A549 (cell line): ENCODE measurements around the gene RBKS. TPM values are rescaled to one million over a fixed set of nuclear protein-coding genes. Genes with fewer than 3 reads are reported as not detected.
A peak's percentile ranks its signal among the peaks of the same experiment; 100 is the strongest.

Experiments
- ATAC-seq, 2 experiments: fragments of 200-7000 bp in 1 of 2; fragments of >200 bp in 1 of 2; cut with Nextera tagmentation in 1 of 2; cut with Tn5 transposase in 1 of 2; 3 replicates each; pipeline versions ENCODE4 v1.8.0 to v1.9.1; 2018 to 2020; ENCODE audit warnings: mild to moderate bottlenecking in 1 of 2, moderate library complexity in 1 of 2
- CTCF ChIA-PET: fragments of 300-600 bp; sonication (Branson Sonifier 250); formaldehyde crosslinking; extraction: SDS; loops from one replicate; lab custom pipeline; 2021; ENCODE audit warnings: antibody characterized with exemption, inconsistent platforms; lab: Yijun Ruan, JAX
- POLR2A ChIA-PET: fragments of 350-600 bp; formaldehyde crosslinking; extraction: SDS; loops from one replicate; lab custom pipeline; 2021; ENCODE audit warnings: antibody characterized with exemption, inconsistent platforms; lab: Yijun Ruan, JAX
- DNase-seq, 2 experiments: peaks; one replicate each; pipeline versions ENCODE4 v3.0.0 to v3.0.0-alpha.2; 2011 to 2016; ENCODE audit warnings: low read depth in 1 of 2, low spot score in 1 of 2
- FAIRE-seq: peaks from 2 replicates; lab custom pipeline; 2011; peaks lifted over from hg19 to GRCh38; lab: Jason Lieb, UNC
- H3K27ac ChIP-seq, 2 experiments: fragments of >200 bp; sonication (Bioruptor Twin); formaldehyde crosslinking; 3 replicates each; pipeline ENCODE4 v1.5.1; 2016 to 2017
- H3K4me1 ChIP-seq: fragments of >200 bp; sonication (Bioruptor Twin); formaldehyde crosslinking; 3 replicates; pipeline ENCODE4 v1.6.1; 2016
- H3K4me2 ChIP-seq: fragments of >200 bp; sonication (Bioruptor Twin); formaldehyde crosslinking; 3 replicates; pipeline ENCODE4 v1.6.1; 2016
- H3K4me3 ChIP-seq: fragments of >200 bp; sonication (Bioruptor Twin); formaldehyde crosslinking; 3 replicates; pipeline ENCODE4 v1.5.1; 2016
- H3K9me3 ChIP-seq: fragments of >200 bp; sonication (Bioruptor Twin); formaldehyde crosslinking; 3 replicates; pipeline ENCODE4 v1.6.1; 2016
- CBX2 ChIP-seq: fragments of 200-600 bp; sonication (generic); IDR thresholded peaks from 2 replicates; pipeline ENCODE4 v1.6.1; 2016; ENCODE audit warnings: low read depth, mild to moderate bottlenecking, borderline replicate concordance
- ESRRA ChIP-seq: fragments of 150-350 bp; IDR thresholded peaks from 2 replicates; pipeline ENCODE4 v1.6.1; 2014; ENCODE audit warnings: mild to moderate bottlenecking, low read length, borderline replicate concordance
- FOSL2 ChIP-seq, 2 experiments: fragments of 450-650 bp in 1 of 2; fragments of >200 bp in 1 of 2; sonication (Bioruptor Twin) in 1 of 2; formaldehyde crosslinking; IDR thresholded peaks; 2 replicates each; pipeline versions ENCODE4 v1.5.0 to v1.6.1; 2016 to 2020; ENCODE audit warnings: mild to moderate bottlenecking in 1 of 2, moderate library complexity in 1 of 2
- FOXS1 ChIP-seq: fragments of 250-450 bp; sonication (Bioruptor Pico); IDR thresholded peaks from 2 replicates; pipeline ENCODE4 v1.5.0; 2020; ENCODE audit warnings: mild to moderate bottlenecking, moderate library complexity
- GATA3 ChIP-seq: IDR thresholded peaks from 2 replicates; pipeline ENCODE4 v1.6.1; 2012; ENCODE audit warnings: borderline replicate concordance
- HDAC2 ChIP-seq: fragments of 200-600 bp; sonication (generic); IDR thresholded peaks from 2 replicates; pipeline ENCODE4 v1.6.1; 2016
- KDM1A ChIP-seq: fragments of 200-600 bp; sonication (generic); IDR thresholded peaks from 2 replicates; pipeline ENCODE4 v1.6.1; 2016; ENCODE audit warnings: low read depth, mild to moderate bottlenecking
- NPAS2 ChIP-seq: fragments of 250-450 bp; sonication (Bioruptor Pico); IDR thresholded peaks from 2 replicates; pipeline ENCODE4 v1.8.0; 2022; ENCODE audit warnings: mild to moderate bottlenecking, moderate library complexity, borderline replicate concordance
- PHF8 ChIP-seq: fragments of 200-600 bp; sonication (generic); IDR thresholded peaks from 2 replicates; pipeline ENCODE4 v1.6.1; 2016; ENCODE audit warnings: low read depth, mild to moderate bottlenecking, antibody characterized with exemption, moderate library complexity, borderline replicate concordance
- POLR2AphosphoS2 ChIP-seq: conservative IDR thresholded peaks from 2 replicates; pipeline ENCODE4 v1.6.1; 2012; ENCODE audit warnings: low read length, improper control_type of control experiment, inconsistent platforms
- RAD21 ChIP-seq, 2 experiments: fragments of >200 bp in 1 of 2; sonication (Bioruptor Twin) in 1 of 2; formaldehyde crosslinking in 1 of 2; IDR thresholded peaks in 1 of 2; conservative IDR thresholded peaks in 1 of 2; 2 replicates in 1 of 2; 3 replicates in 1 of 2; pipeline ENCODE4 v1.6.1; 2012 to 2018; ENCODE audit warnings: inconsistent platforms in 1 of 2
- RARB ChIP-seq: fragments of 250-450 bp; sonication (Bioruptor Pico); IDR thresholded peaks from 2 replicates; pipeline ENCODE4 v1.8.0; 2021; ENCODE audit warnings: mild to moderate bottlenecking, moderate library complexity
- SMC3 ChIP-seq: fragments of >200 bp; sonication (Bioruptor Twin); formaldehyde crosslinking; IDR thresholded peaks from 3 replicates; pipeline ENCODE4 v1.6.1; 2018; ENCODE audit warnings: inconsistent platforms
- SREBF2 ChIP-seq: fragments of 450-650 bp; IDR thresholded peaks from 2 replicates; pipeline ENCODE4 v1.6.1; 2014; ENCODE audit warnings: mild to moderate bottlenecking, moderate library complexity
- ZSCAN20 ChIP-seq: fragments of 250-450 bp; sonication (Bioruptor Pico); IDR thresholded peaks from 2 replicates; pipeline ENCODE4 v1.8.0; 2022; ENCODE audit warnings: mild to moderate bottlenecking, moderate library complexity
- WGBS: methylation state at CpG from one replicate; pipeline ENCODE4 v1.1.6; 2017; ENCODE audit errors: missing lambda C conversion rate; 5-methylcytosine and 5-hydroxymethylcytosine counted together
- polyA plus RNA-seq, 4 experiments: library from polyadenylated mRNA; depleted of rRNA in 3 of 4; stranded (reverse); fragments of >200 nt; fragmentation: RNase III in 1 of 4; extraction: RNeasy Plus Mini Kit Qiagen cat#74134 plus additional on column Dnase treatment in 1 of 4; gene quantifications; 2 replicates in 3 of 4; 3 replicates in 1 of 4; pipeline ENCODE4 v1.2.3, GENCODE V29; 2011 to 2017
- TF ChIP-seq, protein P1 (sequence below): fragments of >200 bp; sonication (Bioruptor Twin); formaldehyde crosslinking; IDR thresholded peaks from 3 replicates; pipeline ENCODE4 v1.5.1; 2016
- TF ChIP-seq, protein P2 (sequence below): IDR thresholded peaks from 2 replicates; pipeline ENCODE4 v1.6.1; 2012
- TF ChIP-seq, protein P3 (sequence below): IDR thresholded peaks from 2 replicates; pipeline ENCODE4 v1.6.1; 2012; ENCODE audit warnings: low read depth, borderline replicate concordance
- TF ChIP-seq, protein P4 (sequence below): fragments of 250-450 bp; sonication (Bioruptor Pico); IDR thresholded peaks from 2 replicates; pipeline ENCODE4 v1.5.0; 2021; ENCODE audit warnings: mild to moderate bottlenecking, moderate library complexity, borderline replicate concordance
- TF ChIP-seq, protein P5 (sequence below): fragments of 150-350 bp; IDR thresholded peaks from 2 replicates; pipeline ENCODE4 v1.6.1; 2014; ENCODE audit warnings: low read depth, mild to moderate bottlenecking, low read length
- TF ChIP-seq, protein P6 (sequence below): IDR thresholded peaks from 2 replicates; pipeline ENCODE4 v1.6.1; 2012

RBKS gene
- polyA plus RNA-seq, 2 of the 4 experiments (the other 2 are of a cell fraction), result 7.6 to 8.5 TPM

DNA sequence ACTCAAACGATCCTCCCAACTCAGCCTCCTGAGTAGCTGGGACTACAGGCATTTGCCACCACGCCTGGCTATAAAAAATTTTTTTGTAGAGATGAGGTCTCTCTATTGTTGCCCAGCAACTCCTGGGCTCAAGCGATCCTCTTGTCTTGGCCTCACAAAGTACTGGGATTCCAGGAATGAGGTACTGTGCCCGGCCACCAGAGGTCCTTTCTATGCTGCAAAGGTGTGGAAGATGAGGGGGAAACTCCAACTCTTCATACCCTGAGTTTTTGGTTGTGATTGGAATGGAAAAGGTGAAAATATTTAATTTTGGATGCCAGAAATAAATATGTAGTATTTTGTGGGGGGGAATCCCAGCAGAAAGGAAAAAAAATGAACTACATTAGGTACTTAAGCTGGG is 82.7 kb downstream of the RBKS start:
- no peaks in the 10 kb centered on the region for H3K9me3 ChIP-seq
- 57% methylated on average over 4 of the region's 4 CpGs for WGBS
- no peak overlapping the region for H3K4me3 ChIP-seq
- ChIA-PET POLR2A (no interaction called here), CTCF (interaction anchor here (0.6 to 1.7 kb wide), 14 partner anchors 11 to 601 kb away, joined by 3 to 6 read pairs (median 3); no protein-coding TSS in a partner anchor)
- FAIRE-seq (no peak), DNase-seq (peak in 1 of 2 experiments; percentile 62), ATAC-seq (peak; percentile 82 to 90)
- peaks cover 18% of the 10 kb centered on the region for H3K4me1 ChIP-seq
- H3K4me2 ChIP-seq, result no peak overlapping the region
- TF ChIP-seq, protein P1, sequence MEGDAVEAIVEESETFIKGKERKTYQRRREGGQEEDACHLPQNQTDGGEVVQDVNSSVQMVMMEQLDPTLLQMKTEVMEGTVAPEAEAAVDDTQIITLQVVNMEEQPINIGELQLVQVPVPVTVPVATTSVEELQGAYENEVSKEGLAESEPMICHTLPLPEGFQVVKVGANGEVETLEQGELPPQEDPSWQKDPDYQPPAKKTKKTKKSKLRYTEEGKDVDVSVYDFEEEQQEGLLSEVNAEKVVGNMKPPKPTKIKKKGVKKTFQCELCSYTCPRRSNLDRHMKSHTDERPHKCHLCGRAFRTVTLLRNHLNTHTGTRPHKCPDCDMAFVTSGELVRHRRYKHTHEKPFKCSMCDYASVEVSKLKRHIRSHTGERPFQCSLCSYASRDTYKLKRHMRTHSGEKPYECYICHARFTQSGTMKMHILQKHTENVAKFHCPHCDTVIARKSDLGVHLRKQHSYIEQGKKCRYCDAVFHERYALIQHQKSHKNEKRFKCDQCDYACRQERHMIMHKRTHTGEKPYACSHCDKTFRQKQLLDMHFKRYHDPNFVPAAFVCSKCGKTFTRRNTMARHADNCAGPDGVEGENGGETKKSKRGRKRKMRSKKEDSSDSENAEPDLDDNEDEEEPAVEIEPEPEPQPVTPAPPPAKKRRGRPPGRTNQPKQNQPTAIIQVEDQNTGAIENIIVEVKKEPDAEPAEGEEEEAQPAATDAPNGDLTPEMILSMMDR, result peak; percentile 69
- peak; percentile 70 to 81 for TF ChIP-seq RAD21 (conservative IDR thresholded peaks at IDR 0.05 in 1 of 2, IDR thresholded peaks at IDR 0.05 in 1 of 2)
- peak; percentile 78 for TF ChIP-seq SMC3
- TF ChIP-seq HDAC2, result no peak
- peak overlapping the region; percentile 30 to 79; a peak in 5 of 6 replicates for H3K27ac ChIP-seq

DNA sequence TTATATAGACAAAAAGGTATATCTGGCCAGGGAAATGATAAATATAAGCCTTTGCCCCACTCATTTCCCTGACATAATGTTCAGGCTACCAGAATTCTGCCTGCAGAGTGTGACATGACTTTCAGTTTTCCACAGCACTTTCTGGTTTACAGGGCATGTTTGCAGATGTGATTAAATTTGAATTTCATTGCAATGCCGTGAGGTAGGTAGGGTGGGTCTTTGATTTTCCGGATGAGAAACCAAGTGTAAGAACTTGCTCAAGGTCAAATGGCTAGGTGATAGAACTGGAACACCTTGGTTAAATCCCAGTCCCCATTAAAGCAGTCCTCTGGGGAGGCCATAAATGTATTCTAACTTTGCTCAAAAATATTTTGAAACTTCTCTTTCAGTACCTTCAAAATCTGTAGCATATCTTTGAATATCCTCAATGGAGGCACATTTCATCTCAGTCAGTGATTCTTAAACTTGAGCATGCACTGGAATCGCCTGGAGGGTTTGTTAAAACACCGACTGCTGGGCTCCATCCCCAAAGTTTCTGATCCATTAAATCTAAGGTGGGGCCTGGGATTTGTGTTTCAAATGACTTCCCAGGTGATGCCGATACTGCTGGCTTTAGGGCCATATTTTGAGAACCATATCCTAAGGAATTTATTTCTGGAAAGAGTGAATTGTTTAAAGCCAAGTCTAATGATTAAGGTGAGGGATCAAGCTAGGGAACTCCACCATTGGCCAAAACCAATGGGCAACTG is 83.7 kb downstream of the RBKS start:
- FAIRE-seq (no peak), DNase-seq (no peak), ATAC-seq (no peak)
- CTCF ChIA-PET, result interaction anchor here (0.6 to 1.7 kb wide), 14 partner anchors 10 to 602 kb away, joined by 3 to 6 read pairs (median 3); no protein-coding TSS in a partner anchor
- H3K4me3 ChIP-seq, result no peak overlapping the region
- H3K27ac ChIP-seq, result peak overlapping the region; percentile 30 to 79; a peak in 5 of 6 replicates
- no peak overlapping the region for H3K4me2 ChIP-seq
- WGBS, result 90% methylated on average over 5 of the region's 5 CpGs
- H3K4me1 ChIP-seq, result peaks cover 18% of the 10 kb centered on the region
- TF ChIP-seq, protein P2, sequence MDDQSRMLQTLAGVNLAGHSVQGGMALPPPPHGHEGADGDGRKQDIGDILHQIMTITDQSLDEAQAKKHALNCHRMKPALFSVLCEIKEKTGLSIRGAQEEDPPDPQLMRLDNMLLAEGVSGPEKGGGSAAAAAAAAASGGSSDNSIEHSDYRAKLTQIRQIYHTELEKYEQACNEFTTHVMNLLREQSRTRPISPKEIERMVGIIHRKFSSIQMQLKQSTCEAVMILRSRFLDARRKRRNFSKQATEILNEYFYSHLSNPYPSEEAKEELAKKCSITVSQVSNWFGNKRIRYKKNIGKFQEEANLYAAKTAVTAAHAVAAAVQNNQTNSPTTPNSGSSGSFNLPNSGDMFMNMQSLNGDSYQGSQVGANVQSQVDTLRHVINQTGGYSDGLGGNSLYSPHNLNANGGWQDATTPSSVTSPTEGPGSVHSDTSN, result no peak
- TF ChIP-seq ZSCAN20 (CRISPR knock-in tag) (no peak), NPAS2 (no peak), KDM1A (no peak), FOXS1 (CRISPR knock-in tag) (no peak), RARB (CRISPR knock-in tag) (no peak), FOSL2 (IDR thresholded peaks at IDR 0.05) (no peak), FOSL2 (CRISPR knock-in tag; IDR thresholded peaks at IDR 0.05) (no peak), ESRRA (no peak), SREBF2 (no peak), CBX2 (no peak), GATA3 (no peak), RAD21 (conservative IDR thresholded peaks at IDR 0.05 in 1 of 2, IDR thresholded peaks at IDR 0.05 in 1 of 2) (no peak), PHF8 (no peak), POLR2AphosphoS2 (no peak)
- TF ChIP-seq, protein P3, sequence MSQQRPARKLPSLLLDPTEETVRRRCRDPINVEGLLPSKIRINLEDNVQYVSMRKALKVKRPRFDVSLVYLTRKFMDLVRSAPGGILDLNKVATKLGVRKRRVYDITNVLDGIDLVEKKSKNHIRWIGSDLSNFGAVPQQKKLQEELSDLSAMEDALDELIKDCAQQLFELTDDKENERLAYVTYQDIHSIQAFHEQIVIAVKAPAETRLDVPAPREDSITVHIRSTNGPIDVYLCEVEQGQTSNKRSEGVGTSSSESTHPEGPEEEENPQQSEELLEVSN, result no peak
- TF ChIP-seq, protein P1, result no peak
- TF ChIP-seq, protein P4, sequence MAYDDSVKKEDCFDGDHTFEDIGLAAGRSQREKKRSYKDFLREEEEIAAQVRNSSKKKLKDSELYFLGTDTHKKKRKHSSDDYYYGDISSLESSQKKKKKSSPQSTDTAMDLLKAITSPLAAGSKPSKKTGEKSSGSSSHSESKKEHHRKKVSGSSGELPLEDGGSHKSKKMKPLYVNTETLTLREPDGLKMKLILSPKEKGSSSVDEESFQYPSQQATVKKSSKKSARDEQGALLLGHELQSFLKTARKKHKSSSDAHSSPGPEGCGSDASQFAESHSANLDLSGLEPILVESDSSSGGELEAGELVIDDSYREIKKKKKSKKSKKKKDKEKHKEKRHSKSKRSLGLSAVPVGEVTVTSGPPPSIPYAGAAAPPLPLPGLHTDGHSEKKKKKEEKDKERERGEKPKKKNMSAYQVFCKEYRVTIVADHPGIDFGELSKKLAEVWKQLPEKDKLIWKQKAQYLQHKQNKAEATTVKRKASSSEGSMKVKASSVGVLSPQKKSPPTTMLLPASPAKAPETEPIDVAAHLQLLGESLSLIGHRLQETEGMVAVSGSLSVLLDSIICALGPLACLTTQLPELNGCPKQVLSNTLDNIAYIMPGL (CRISPR knock-in tag), result no peak
- TF ChIP-seq, protein P5, sequence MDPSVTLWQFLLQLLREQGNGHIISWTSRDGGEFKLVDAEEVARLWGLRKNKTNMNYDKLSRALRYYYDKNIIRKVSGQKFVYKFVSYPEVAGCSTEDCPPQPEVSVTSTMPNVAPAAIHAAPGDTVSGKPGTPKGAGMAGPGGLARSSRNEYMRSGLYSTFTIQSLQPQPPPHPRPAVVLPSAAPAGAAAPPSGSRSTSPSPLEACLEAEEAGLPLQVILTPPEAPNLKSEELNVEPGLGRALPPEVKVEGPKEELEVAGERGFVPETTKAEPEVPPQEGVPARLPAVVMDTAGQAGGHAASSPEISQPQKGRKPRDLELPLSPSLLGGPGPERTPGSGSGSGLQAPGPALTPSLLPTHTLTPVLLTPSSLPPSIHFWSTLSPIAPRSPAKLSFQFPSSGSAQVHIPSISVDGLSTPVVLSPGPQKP, result no peak
- TF ChIP-seq, protein P6, sequence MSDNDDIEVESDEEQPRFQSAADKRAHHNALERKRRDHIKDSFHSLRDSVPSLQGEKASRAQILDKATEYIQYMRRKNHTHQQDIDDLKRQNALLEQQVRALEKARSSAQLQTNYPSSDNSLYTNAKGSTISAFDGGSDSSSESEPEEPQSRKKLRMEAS, result no peak
- no peaks in the 10 kb centered on the region for H3K9me3 ChIP-seq
- POLR2A ChIA-PET, result no interaction called here
